GM21576 (cell line): ENCODE data around the gene COL23A1.
A peak's percentile ranks its signal among the peaks of the same experiment; 100 is the strongest.

Source experiments
- ATAC-seq: cut with Tn5 transposase; IDR thresholded peaks from one replicate; pipeline ENCODE4 v1.9.1; 2021; ENCODE audit warnings: mild to moderate bottlenecking, moderate library complexity; ENCODE audit not compliant: unreplicated experiment

COL23A1 gene

DNA sequence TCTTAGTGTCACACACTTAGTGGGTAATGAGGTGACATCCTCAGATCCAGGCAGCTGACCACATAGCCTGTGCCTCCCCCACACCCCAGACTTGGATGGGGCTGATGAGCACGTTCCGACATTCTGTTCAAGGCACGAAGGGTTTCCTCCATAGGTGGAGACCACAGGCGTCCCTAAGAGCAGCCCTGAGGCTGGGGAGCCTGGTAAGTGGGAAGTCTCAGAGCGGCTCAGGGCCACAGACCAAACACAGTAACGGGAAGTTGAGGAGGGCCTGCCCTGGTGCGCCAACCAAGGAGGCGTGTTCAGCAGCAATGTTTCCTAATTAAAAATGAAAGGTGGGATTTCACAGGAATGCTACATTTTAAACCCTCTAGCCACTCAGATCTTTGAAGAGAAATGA lies 255.3 kb downstream of the COL23A1 start:
- ATAC-seq, result no peak

DNA sequence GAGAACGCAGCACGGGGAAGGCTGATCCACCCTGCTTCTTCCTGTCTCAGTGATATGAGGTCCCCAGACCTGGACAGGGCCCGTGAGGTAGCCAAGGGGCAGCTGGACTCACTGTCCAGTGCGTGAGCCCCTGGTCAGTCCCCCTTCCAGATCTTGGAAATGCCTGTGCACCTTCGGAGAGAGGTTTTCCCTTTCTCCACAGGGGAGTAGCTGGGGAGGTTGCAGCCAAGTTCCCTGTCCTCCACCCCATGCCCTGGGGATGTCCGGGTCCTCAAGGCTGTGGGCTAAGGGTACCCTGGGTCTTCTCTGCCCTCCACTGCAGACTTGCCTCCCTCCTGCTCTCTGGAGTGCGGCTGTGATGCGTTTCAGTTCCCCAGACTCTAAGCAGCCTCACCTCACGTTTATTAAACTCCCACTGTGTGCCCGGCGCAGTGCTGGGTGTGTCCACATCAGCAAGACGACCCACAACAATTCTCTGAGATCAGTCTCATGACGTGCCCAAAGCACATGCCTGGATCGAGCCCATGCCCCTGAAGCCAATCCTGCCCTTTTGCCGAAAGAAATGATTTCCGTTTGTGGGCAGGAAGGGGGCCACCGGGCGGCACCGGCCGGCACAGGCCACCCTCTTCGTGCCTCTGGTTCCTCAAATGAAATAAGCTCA lies 256.2 kb downstream of the COL23A1 start:
- ATAC-seq, result no peak

DNA sequence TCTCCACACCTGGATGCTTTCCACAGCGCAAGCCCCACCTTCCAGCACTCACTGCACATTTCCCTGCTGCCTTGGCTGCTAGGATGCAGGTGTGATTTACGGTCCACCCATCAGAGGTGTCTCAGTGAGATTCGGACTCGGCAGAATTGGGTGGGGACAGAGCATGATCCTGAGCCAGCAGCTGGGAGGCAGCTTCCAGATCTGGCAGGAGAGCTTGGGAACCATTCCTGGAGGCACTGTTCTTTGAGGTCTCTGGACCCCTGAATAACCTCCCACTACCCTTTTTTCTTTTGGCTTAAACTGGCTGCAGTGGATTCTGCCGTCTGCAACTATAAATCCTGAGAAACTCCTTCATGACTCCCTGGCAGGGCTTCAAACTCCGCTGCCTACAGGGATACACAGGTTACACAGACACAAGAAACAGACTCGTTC lies 258.0 kb downstream of the COL23A1 start:
- ATAC-seq, result no peak

DNA sequence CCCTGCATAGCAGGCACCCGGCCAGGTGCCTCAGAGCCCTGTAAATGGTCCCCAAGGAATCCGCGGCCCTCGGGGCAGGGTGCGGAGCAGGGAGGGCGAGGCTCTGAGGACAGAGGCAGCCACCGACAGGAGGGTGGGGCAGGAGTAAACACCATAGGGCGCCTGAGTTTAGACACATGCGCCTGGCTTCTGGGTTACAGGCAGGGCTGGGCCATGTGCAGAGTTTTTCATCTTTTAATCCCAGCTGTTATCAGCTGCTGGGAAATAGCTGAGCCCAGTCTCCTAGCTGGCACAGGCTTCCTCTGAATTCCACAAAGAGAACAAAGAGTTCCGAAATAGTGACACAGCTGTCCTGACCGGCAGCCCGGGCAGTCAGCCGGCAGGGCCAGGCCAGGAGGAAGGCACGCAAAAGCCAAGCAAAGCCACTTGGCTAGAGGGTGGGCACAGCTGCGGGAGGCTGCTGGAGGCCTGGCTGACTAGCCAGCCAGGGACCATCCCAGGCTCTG lies 258.6 kb downstream of the COL23A1 start:
- ATAC-seq, result no peak

- no peak for ATAC-seq
Measured at GRCh38 chr5:178330791-178331404, 259.3 kb downstream of the COL23A1 start.

DNA sequence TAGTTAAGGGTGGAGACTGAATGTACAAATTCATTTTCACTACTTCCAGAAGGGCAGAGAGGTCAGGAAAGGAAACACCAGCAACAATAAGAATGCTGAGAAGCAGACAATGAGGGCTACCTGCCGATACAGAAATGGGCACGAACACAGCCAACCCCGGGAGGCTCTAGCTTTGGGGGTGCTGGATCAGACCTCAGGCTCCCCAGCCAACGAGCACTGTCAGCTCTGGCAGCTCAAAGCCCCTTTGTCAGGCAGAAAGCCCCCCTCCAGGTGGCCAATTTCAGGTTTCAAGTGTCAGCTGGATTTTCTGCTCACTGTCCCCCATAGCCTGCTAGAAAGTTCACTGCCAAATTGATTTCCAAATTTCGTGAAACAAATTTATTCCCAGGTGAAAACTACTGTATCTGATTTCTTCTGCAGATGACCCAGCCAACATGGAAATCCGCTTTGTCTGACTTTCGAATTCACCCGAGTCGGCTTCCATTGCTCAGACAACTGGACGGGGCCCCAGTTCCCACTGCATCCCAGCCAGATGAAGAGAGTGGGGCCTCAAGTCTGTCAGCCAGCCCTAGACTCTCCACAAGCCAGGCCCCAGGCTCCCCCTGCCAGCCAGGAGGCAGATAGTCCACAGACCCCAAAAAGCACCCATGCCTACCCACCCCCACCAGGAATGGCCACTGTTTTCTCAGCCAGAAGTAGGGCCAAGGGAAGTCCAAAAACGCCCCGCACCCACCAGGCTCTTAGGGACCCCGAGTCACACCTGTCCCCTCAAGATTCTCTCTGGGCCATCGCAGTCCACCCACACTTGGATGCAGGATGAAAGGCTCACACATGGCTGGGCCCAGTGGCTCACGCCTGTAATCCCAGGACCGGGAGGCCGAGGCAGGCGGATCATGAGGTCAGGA lies 261.1 kb downstream of the COL23A1 start:
- no peak for ATAC-seq

DNA sequence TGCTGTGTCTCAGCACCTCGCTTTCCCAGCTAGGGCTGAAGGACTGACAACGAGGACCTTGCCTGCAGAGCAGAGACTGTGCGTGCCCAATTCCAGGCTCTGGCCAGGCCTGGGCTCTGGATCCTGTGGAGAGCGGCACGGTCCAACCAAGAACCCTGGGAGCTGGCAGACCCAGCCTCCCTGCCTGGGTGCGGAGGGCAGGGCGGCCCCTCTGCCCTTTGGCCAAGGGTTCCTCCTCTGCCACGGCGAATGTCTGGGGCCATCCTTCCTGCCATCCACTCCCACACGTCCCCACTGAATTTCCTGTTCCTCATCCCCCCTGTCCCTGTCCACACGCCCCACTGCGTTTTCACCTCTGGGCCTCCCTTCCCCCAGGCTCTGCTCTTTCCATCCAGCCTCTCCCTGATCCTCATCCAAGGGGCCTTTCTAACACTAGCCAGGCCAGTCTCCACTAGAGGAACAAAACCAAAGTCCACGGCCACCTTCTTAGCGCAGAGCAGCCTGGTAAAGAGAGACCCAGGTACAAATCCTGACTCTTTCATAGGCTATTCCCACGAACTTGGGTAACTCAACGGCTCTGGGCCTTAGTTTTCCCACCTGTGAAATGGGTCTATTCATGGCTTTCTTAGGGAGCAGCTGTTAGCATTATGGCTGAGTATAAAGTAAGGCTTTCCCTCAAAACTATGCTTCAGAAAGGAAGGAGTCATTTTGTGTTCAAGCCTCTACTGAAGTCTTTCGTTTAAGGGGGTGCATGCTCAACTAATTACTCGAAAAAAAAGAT lies 262.1 kb downstream of the COL23A1 start:
- no peak for ATAC-seq

- no peak for ATAC-seq
Measured at GRCh38 chr5:178327446-178327845, 262.7 kb downstream of the COL23A1 start.

DNA sequence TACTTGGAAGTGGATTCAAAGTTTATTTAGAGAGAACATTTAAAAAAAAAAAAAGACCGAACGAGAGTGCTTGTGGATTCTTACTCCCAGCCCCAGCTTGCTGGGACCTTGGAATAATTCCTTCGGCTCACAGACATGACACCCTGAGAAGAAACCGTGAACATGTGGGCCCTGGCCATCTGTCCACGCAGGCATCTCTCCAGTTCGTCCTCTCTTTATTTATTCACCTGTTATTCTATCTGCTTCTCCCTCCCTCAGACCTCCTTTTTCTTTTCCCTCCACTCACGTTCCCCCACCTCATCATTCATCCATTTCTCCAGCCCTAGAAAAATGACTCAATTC lies 263.8 kb downstream of the COL23A1 start:
- ATAC-seq, result no peak

DNA sequence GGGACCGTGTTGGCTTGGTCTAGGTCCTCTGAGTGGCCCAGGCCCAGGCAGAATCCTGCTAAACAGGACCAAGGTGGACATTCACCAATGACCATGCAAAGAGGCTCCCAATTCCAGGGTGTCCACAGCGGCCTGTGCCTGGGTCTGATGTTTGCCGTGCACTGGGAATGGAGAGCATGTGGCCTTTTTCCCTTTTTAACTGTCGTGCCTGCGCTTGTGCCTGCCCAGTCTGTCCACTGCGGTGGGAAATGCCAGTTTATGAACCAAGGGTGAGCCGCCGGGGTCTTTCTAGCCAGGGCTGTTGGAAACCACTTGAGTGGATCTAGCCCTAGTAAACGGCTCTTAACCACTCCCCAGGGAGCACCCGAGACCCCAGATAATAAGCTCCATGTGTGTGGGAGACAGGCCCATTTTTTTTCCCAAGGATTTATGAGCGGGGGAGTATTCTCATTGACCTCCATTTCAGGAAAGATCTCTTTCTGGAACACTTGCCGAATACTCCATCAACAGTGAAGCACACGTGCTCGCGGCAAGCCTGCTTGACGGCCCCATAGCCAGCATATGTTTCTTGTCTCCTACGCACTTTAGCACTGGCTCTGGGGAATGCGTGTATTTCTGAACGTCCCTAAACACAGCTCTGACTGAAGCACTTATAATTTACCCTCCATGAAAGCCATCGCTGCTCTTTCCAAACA lies 264.4 kb downstream of the COL23A1 start:
- no peak for ATAC-seq

DNA sequence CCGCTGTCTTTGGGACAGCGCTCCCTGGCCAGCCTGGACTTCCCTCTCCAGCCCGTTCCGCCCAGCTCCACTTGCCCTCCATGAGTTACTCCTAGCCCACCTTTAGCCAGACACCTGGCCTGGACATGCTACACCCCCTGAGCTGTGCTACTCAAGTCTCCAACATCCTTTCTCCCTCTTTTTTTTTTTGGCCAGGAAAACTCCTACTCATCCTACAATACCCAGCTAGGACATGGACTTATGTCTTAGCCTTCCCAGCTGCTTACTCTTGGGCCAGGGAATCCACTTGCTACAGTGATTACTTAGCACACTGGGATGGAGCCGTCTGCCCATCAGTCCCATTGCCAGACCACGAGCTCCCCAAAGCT lies 264.9 kb downstream of the COL23A1 start:
- no peak for ATAC-seq

DNA sequence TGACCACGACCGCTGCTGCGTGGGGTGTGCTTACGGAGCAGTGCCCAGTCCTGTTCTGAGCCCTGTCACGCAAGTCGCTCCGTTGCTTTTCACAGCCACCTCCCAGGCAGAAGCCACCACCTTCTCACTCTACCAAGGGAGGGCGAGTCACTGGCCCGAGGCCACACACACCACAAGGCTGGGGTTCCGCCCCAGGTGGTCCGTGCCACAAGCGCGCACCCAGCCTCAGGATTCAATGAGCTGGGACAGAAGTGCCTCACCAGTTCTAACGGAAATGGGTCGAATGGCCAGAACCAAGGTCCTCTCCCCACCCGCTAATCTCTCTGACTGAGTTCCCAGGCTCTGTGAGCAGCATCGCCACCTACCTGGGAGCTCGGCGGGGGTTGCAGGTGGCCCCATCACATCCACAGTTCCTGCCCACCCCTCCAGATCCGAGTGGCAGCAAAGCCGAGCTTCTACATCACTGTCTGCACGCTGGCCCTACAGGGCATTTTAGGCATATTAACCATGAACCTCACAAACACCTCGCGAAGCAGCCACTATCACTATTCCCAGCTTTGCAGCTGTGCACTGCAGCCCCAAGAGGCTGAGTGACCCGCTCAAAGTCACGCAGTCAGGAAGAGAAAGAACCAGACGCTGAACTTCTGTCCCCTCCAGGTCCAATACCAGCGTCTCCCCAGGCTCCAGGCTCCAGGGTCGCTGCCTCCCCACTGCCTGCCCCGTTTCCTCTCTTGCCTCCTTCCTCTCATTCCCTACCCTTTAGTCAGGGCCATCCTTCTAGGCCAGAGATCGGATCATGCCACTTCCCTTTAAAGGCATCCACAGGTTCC lies 265.5 kb downstream of the COL23A1 start:
- peak; percentile 64 for ATAC-seq

DNA sequence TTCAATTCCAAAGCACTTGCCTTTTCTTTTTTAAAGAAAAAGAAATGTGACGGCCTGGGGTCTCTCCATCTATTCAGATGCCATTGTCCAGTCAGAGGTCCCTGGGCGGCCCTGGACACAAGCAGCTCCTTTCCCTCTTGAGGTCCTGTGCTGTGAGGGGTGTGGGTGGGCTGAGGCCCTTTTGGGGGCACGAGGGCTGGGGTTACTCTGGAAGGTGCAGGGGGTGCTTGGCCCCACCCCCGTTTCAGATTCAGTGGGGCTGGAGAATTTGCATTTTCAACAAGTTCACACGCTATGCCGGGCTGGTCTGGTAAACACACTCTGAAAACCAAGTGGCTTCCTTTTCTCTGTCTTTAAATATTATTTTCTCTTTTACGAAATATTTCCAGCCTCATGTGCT lies 266.2 kb downstream of the COL23A1 start:
- peak; percentile 48 for ATAC-seq

GRCh38 chr5:178323541-178323865 lies 266.7 kb downstream of the COL23A1 start:
- no peak for ATAC-seq

DNA sequence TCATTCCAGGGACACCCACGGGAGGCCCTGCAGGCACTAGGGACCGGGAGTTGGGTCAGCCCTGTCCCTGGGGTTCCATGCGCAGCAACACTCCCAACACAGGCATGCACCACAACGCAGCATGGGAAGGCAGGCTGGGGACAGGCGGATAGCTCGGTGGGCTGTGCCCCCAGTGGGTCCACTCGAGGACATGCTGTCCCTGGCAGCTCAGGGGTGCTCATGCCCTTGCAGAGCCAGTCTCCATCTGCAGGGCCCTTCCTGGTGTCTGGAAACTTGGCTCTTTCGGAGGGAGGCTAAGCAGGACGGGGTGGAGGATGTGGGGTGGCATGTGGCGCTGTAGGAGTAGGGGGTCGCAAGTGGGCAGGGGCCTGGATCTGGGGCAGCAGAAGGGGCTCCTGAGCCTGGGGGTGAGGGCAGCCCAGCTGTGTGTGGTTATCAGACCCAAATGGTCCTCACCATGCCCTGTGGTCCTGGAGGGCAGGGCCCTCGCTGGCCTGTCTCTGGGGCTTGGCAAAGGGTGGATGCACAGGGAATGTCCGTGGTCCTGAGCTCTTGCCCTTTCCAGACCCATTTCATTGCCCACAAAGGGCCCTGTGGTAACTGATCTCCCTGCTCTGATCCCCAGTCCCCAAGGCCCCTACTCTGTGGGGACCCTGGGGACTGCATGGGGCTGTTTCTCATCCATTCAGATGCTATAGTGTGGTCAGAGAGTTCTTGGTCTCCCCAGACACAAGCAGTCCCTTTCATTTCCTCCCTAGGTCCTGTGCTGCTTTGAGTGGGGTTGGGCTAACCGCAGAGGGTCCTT lies 267.3 kb downstream of the COL23A1 start:
- no peak for ATAC-seq

DNA sequence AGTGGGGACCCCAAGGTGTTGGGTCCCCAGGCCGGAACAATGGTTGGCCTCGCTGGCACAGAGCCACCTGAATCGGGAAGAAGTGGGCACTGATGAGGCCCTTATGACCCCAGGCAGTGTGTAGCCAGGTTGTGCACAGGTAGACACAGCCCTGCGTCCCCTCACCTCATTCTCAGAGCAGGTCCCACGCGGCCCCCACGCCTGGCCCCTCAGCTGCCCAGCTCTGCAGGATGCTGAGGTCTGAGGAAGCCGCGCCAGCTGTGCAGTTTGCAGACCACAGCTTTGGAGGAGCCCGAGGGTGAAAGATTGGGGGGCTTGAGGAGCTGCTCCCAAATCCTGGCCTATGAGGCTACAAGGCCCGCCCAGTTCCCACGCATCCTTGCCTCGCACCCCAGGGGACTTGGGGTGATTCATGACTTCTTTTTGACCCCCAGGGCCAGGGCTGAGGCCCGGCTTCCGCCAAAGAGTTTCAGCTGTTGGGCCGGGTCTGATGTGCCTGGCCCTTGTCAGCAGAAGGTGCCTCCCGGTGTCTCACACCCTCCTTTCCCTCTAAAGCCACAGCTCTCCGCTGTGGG lies 269.8 kb downstream of the COL23A1 start:
- no peak for ATAC-seq

DNA sequence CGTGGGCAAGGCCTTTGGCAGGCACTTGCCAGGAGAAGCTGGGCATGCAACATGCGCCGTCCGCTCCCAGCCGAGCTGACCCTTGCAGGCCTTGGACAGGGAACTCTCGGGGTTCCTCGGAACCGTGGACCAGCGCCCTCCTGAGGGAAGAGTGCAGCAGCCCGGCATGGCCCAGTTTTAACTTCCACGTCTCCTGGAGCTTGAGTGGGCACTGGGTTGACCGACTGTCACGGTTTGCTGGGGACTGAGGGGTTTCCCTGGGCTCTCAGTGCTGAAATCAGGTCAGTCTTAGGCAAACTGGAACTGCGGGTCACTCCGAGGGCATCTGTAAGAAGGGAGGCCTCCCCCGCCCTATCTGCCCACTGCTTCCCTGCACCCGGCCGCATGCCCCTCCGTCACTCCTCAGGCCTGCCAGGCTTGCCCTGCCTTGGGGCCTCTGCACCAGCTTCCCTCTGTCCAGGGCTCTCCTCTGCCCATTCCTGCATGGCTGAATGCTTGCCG lies 270.6 kb downstream of the COL23A1 start:
- no peak for ATAC-seq

GRCh38 chr5:178318893-178319292 lies 271.3 kb downstream of the COL23A1 start:
- no peak for ATAC-seq
